Stimulated activated CD8-positive, alpha-beta memory T cell treated with anti-CD3 and anti-CD28 coated beads, Interleukin-15, amount 100 ng/mL, for 1 hour (primary cell): ENCODE measurements around the gene POLQ.
"Not testable (repeated sequence)": the region's sequence is repeated elsewhere in the genome, so short reads cannot be mapped to it uniquely, and the experiment has no call there.

ENCODE experiments used
- DNase-seq: peaks from one replicate; pipeline ENCODE4 v3.0.0-alpha.2; 2020; ENCODE audit warnings: low read depth

POLQ gene

GRCh38 chr3:121545574-121546455, at the start of gene POLQ:
TSS of gene POLQ (minus strand) at chr3:121545988. CDS start at chr3:121545877, 111 bp downstream.
- peak; percentile 73 for DNase-seq

GRCh38 chr3:121594850-121595249, 49.1 kb upstream of the POLQ start:
- DNase-seq, result no peak

- DNase-seq, result not testable (repeated sequence)
Observed at GRCh38 chr3:121593806-121594205, 48.0 kb upstream of the POLQ start.

GRCh38 chr3:121592856-121593702, 47.3 kb upstream of the POLQ start, which contains the start of gene FBXO40:
TSS of gene FBXO40 (plus strand) at chr3:121593379. CDS start at chr3:121620576, 27,197 bp downstream.
- no peak for DNase-seq

- no peak for DNase-seq
Observed at GRCh38 chr3:121584418-121584817, 38.6 kb upstream of the POLQ start.

GRCh38 chr3:121581691-121582090, 35.9 kb upstream of the POLQ start:
- DNase-seq, result no peak

- no peak for DNase-seq
Observed at GRCh38 chr3:121574449-121574848, 28.7 kb upstream of the POLQ start.

GRCh38 chr3:121567649-121568048, 21.9 kb upstream of the POLQ start, which contains the start of gene ARGFX:
TSS of gene ARGFX (plus strand) at chr3:121567949. CDS start at chr3:121570714, 2,765 bp downstream.
- DNase-seq, result no peak

GRCh38 chr3:121566773-121567172, 21.0 kb upstream of the POLQ start:
- no peak for DNase-seq

GRCh38 chr3:121562148-121562547, 16.4 kb upstream of the POLQ start:
- DNase-seq, result no peak

GRCh38 chr3:121557426-121557934, 11.7 kb upstream of the POLQ start:
- no peak for DNase-seq

- no peak for DNase-seq
Observed at GRCh38 chr3:121552797-121553196, 7.0 kb upstream of the POLQ start.

GRCh38 chr3:121552379-121552778, 6.6 kb upstream of the POLQ start:
- DNase-seq, result no peak

- no peak for DNase-seq
Observed at GRCh38 chr3:121545049-121545573, 677 bp downstream of the POLQ start.

GRCh38 chr3:121542924-121543323, 2.9 kb downstream of the POLQ start:
- DNase-seq, result no peak

- no peak for DNase-seq
Observed at GRCh38 chr3:121531269-121531668, 14.5 kb downstream of the POLQ start.

- DNase-seq, result no peak
Observed at GRCh38 chr3:121529308-121529707, 16.5 kb downstream of the POLQ start.

GRCh38 chr3:121520510-121520909, 25.3 kb downstream of the POLQ start:
- DNase-seq, result no peak

GRCh38 chr3:121517953-121518655, 27.7 kb downstream of the POLQ start:
- no peak for DNase-seq

GRCh38 chr3:121515862-121516261, 29.9 kb downstream of the POLQ start:
- DNase-seq, result no peak

- no peak for DNase-seq
Observed at GRCh38 chr3:121515313-121515712, 30.5 kb downstream of the POLQ start.

- no peak for DNase-seq
Observed at GRCh38 chr3:121514496-121514895, 31.3 kb downstream of the POLQ start.
